Stimulated activated CD4-positive, alpha-beta T cell treated with anti-CD3 and anti-CD28 coated beads, Interleukin-4, amount 100 ng/mL, for 1 hour (primary cell): ENCODE results near the gene WDFY4.

Experiments
- DNase-seq: peaks from one replicate; pipeline ENCODE4 v3.0.0-alpha.2; 2020

The WDFY4 gene

DNA sequence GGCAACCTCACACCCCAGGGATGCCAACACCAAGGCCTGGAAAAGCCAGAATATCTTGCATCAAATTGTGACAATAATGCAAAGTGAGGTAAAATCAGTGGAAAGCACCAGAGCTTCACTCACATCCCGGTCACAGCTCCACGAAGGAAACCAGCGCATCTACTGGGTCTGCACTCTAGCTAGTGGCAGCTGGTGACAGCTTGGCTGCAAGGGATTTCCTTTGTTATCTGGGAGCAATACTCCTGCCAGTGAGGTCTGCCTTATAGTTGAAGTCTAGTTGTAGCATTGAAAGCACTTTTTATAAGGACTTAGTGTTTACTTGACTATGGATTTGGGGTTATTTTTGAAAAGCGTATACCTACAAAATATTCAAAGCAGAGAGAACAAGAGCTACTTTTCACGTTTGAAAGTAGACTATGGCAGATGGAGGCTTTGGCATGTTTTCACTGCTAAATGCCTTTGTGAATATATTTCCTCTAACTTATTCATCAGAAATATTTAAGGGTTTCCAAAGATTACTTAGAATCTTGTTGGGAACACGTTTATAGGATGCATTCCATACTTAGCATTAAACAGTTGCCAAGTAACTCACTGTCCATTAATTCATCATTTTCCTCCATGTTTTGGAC lies 26.1 kb downstream of the WDFY4 start:
- DNase-seq = no peak

DNA sequence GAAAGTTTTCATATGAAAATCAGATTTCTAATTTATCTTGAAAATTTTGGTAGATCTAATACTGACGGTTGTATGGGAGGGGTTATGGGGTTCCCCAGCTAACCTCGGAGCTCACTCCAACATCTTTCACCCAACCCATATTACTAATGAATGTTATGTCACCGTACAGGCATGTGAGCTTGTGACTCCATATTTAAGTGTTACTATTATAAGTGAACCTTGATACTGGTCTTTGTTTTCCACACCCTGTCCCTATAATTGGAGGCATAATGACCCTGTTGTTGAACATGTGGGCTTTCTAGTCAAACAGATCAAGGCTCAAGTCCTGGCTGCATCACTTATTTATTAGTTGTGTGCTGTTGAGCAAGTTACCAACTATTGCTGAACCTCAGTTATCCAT lies 27.2 kb downstream of the WDFY4 start:
- no peak for DNase-seq

DNA sequence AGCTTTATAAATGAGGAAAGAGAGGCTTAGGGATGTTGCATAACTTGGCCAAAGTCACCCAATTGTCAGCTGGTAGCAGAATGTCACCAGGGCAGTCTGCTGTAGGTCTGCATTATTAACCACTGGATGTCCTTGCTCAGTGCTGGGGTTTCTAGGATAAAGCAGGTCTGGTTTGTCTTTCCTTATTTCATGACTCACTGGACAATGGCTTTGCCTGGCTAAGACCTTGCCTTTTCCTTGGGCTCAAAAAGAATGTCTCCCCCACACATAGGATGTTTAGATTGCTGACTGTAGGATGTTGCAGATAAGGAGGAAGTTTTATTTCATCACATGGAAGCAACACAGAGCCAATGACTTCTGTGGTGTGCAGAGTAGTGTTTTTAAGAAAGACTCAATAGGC lies 29.4 kb downstream of the WDFY4 start:
- DNase-seq = no peak

- DNase-seq = no peak
These were observed 31.7 kb downstream of the WDFY4 start for GRCh38 chr10:48716416-48716815.

DNA sequence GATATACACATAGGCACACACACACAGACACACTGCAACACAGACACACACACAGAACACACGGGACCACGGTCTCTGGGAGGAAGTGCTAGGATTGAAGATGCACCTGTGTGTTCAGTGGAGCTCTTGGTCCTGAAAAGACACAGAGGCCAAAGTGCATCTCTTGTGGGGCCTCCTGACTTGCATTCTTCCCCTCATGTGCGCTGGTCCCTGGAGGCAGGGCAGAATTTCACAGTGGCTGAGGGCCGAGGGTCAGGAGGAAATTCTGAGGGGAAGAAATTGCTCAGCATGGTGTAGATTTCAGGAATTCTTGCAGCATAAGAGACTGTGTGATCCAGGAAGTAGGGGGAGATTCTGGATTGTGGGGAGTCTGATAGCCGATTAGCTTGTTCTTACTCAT lies 35.9 kb downstream of the WDFY4 start:
- DNase-seq = no peak

DNA sequence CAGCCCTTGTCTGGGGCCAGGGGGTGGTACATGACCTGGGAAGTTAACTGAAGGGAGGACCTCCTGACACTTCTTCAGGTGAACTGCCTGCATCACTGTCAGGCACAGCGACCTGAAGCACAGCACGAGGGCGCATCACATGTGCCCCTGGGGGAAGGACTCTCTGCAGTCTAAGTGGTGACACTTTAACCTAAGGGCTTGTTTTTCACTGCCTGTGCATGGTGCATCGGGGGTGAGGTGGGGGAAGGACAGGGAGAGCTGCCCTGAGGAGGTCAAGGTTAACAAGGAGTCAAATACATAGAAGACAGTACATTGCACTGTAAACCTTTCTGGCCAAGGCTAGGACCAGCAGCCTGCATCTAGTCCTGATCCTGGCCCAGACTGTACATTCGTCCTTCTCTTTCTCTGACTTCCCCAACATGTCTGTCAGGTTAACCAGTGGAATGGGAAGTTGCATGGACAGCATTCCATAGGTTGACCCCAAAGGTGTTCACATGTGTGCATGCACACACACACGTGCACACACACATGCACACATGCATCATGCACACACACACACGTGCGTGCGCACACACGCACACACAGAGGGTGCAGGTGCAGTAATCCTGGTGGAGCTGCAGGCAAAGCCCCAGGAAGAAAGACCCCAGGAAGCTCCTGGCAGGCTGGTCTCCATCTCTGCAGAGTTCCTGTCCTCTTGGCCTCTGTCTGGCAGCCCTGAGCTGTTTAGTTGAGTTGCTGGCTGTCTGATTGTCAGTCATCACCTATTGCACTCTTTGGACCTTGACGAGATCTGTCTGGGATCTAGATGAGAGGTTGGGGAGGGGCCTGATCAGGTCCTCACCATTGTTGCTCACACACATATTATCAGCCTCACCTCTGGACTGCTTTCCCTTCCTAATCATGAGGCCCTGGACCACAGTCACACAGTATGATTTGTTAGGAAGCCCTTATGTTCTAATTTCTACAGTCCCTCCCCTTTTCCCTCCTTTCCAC lies 37.8 kb downstream of the WDFY4 start:
- DNase-seq = no peak

DNA sequence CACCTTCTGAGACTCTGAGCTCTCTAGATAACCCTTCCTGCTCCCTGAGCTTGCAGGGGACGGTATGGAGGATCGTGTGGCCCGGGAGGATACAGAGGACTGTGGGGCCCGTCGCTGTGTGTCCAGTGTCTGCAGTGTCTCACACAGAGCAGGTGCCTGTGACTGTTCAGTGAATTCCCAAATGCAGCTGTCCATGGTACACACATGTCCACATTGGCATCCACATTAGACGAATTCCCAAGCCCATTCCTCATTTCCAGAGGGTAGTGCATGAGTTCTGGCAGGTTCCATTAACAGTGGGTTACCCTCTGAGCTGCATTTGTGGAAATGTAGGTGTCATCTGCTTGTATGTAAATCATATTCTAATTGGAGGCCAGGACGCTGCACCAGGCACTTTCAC lies 39.5 kb downstream of the WDFY4 start:
- DNase-seq = no peak

DNA sequence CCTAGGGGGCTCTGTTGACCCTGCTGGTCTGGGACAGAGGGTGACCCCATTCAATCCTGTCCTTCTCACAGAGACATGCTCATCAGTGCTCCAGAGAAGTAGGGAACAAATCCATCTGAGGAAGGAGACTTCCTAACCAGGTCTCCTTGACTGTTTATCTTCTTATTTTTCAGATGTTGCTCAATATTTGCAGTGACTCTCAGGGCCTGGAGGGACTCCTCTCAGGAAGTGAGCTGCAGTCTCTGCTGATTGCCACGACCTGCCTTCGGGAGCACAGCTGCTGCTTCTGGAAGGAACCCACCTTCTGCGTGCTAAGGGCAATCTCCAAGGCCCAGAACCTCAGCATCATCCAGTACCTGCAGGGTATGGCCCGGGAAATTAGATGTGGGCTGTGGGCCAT lies 41.0 kb downstream of the WDFY4 start:
- no peak for DNase-seq

- no peak for DNase-seq
These were observed 43.2 kb downstream of the WDFY4 start for GRCh38 chr10:48727866-48728265.

GRCh38 chr10:48729222-48729621 lies 44.5 kb downstream of the WDFY4 start:
- DNase-seq = no peak

DNA sequence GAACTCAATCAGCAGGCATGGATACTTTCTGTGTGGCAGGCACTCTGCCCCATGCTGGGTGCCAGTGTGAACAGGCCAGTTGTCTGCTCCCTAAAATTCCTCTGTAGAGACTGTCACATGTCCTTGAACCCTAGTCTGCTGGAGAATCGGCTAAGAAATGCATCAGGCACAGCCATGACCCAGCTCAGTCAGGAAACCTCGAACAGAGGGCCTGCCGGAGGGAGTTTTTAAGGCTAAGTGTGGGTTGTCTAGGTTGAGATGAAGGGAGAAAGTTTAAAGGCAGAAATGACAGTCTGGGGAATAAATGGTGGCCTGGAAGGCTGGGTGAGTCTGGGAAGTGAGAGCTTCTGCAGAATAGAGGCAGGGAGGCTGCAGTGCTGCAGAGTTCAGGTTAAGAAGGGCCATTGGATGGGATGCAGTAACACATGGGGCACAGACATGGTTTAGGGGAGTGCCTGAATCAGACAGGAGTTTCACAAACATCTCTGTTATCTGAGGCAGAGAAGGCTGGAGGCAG lies 45.3 kb downstream of the WDFY4 start:
- no peak for DNase-seq

- no peak for DNase-seq
These were observed 46.5 kb downstream of the WDFY4 start for GRCh38 chr10:48731141-48731540.

GRCh38 chr10:48731654-48732053 lies 47.0 kb downstream of the WDFY4 start:
- DNase-seq = no peak

GRCh38 chr10:48733329-48733728 lies 48.7 kb downstream of the WDFY4 start:
- no peak for DNase-seq

DNA sequence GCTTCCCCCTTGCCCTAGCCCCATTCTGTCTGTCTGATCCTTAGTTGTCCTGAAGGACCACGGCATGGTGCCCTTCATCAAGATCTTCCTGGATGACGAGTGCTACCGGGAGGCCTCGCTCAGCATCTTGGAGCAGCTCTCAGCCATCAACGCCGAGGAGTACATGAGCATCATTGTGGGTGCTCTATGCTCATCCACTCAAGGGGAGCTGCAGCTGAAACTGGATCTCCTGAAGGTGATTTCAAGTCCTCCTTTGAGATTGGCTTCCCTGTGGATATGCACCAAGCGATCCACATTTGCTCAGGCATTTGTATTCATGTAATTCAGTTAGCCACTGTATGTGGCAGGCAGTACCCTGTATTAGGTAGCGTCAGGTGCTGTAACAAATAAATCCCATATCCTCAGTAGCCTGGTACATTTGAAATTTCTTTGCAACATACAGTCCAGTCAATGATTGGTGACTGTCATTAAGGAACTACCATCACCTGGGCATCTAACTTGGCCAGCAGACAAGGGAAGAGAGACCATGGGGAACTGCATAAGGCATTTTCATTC lies 51.2 kb downstream of the WDFY4 start:
- DNase-seq = no peak

GRCh38 chr10:48736596-48736995 lies 51.9 kb downstream of the WDFY4 start:
- DNase-seq = no peak

DNA sequence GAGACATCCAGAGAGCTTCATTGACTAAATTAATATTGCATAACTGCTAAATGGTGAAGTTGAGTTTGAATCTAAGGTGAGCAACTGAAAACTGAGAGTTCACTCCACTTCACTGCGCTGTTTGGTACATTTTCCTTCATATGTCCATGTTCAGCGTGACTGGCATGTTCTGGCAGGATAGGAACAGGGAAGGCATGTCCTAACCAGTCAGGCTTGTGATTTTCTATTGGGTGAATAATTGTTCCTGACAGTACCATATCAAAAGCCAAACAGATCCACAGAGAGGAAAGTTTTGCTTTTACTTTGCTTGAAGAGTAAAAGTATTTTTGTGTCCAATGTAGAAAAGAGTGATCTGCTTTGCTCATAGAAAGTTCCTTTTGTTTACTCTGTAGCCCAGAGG lies 53.2 kb downstream of the WDFY4 start:
- no peak for DNase-seq

DNA sequence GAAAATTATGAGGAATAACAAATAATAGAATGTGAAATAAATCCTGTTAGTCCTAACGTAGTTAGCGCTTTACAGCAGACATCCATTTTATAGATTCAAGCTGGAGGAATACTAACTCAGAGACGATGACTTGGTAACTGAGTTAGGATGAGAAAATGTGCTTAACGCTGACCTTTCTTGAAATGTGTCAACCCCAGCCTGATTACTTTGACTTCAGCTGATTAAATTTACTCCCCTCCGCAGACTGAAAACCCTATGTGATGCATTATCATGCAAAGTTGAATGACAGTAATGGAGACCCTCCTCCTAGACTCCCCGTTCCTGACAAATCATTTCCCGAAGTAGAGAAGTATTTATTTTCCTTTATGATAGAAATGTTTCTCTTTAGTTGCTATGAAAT lies 54.5 kb downstream of the WDFY4 start:
- no peak for DNase-seq

- DNase-seq = no peak
These were observed 55.5 kb downstream of the WDFY4 start for GRCh38 chr10:48740015-48740707.

- no peak for DNase-seq
These were observed 56.3 kb downstream of the WDFY4 start for GRCh38 chr10:48740988-48741387.

GRCh38 chr10:48742891-48743860 lies 58.5 kb downstream of the WDFY4 start:
- DNase-seq = no peak

DNA sequence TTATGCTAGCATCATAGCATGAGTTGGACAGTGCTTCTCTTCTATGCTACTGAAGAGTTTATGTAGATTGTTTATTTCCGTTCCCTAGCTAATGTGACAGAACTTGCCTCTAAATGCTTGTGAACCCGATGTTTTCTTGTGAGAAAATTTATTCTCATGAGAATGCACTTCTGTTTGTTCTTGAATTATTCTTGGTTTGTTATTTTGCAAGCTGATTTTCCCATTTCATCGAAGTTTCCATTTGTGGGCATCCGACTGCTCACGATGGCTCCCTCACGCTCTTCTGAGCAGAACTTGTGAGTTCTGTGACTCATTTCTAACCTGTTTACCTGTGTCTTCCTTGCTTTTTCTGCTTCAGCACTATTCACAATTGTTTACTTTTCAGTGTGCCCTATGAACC lies 59.9 kb downstream of the WDFY4 start:
- DNase-seq = no peak
